Cardiac fibroblast (primary cell): Measurements from ENCODE around the gene HMGN4.

Experiments
- DNase-seq, 2 donors: peaks; one replicate each; pipeline versions ENCODE4 v3.0.0 to v3.0.0-alpha.2; 2010; ENCODE audit warnings: low read depth in 2 of 2
- H3K4me3 ChIP-seq, 2 donors: replicated peaks in 1 of 2; 1 replicate in 1 of 2; 2 replicates in 1 of 2; pipeline ENCODE4 v1.5.1; 2011; ENCODE audit warnings: low read depth in 2 of 2, low read length in 2 of 2, mild to moderate bottlenecking in 2 of 2, moderate library complexity in 1 of 2
- TF ChIP-seq, protein P1 (sequence below): IDR thresholded peaks from one replicate; pipeline ENCODE4 v1.5.1; 2011; ENCODE audit warnings: low read depth, mild to moderate bottlenecking, low read length, inconsistent platforms

HMGN4 gene

DNA sequence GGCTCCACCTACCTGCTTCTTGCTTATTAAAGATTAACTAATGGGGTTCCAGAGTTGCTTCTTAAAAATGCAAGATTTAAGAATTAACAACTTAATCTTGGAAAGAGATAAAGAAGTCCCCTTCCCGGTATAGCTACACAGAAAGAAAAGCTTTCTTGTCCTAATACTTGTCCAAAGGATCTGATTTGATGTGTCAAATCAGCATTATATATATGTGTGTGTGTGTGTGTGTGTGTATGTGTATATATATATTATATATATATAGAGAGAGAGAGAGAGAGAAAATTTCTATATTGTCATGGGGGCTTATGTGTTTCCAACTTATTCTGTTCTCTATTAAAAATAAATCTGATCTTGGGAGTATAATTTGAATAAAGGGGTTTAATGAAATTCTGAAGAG is 4.6 kb upstream of the HMGN4 start:
- TF ChIP-seq, protein P1, sequence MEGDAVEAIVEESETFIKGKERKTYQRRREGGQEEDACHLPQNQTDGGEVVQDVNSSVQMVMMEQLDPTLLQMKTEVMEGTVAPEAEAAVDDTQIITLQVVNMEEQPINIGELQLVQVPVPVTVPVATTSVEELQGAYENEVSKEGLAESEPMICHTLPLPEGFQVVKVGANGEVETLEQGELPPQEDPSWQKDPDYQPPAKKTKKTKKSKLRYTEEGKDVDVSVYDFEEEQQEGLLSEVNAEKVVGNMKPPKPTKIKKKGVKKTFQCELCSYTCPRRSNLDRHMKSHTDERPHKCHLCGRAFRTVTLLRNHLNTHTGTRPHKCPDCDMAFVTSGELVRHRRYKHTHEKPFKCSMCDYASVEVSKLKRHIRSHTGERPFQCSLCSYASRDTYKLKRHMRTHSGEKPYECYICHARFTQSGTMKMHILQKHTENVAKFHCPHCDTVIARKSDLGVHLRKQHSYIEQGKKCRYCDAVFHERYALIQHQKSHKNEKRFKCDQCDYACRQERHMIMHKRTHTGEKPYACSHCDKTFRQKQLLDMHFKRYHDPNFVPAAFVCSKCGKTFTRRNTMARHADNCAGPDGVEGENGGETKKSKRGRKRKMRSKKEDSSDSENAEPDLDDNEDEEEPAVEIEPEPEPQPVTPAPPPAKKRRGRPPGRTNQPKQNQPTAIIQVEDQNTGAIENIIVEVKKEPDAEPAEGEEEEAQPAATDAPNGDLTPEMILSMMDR = no peak
- no peak for DNase-seq

DNA sequence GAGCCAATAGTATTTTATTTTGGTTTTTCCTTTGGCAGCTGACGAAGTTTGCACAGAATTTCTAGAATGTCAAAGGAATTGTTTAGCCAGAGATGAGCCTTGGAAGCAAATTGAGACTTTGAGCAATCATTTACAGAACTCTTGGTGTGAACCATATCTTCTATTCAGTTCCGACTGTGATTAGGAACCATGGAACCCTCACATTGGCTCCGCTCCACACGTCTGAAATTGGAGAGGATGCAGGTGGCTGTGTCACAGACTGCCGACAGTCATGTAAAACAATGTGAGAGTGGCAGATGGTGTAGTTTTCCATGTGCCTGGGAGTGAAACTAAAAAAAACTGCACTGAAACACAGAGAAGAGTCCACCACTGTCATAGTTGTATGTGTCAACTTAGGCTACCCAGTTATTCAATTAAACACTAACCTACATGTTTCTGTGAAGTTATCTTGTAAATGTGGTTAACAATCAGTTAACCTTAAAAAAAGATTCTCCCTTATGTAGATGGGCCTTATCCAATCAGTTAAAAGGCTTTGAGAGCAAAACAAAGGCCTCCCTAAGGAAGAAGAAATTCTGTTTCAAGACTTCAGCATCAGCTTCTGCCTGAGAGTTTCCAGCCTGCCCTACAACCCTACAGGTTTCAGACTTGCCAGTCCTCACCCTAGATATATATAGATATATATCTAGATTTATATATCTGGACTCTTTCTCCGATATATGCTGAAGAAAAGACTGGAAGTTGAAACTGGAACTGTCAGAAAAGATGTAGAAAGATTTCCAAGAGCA is 3.3 kb upstream of the HMGN4 start:
- TF ChIP-seq, protein P1 = no peak
- no peak overlapping the region for H3K4me3 ChIP-seq
- DNase-seq = no peak

More for the DNA sequence above, 4.6 kb upstream of the HMGN4 start:
- peak overlapping the region; percentile 56 to 71 for H3K4me3 ChIP-seq

DNA sequence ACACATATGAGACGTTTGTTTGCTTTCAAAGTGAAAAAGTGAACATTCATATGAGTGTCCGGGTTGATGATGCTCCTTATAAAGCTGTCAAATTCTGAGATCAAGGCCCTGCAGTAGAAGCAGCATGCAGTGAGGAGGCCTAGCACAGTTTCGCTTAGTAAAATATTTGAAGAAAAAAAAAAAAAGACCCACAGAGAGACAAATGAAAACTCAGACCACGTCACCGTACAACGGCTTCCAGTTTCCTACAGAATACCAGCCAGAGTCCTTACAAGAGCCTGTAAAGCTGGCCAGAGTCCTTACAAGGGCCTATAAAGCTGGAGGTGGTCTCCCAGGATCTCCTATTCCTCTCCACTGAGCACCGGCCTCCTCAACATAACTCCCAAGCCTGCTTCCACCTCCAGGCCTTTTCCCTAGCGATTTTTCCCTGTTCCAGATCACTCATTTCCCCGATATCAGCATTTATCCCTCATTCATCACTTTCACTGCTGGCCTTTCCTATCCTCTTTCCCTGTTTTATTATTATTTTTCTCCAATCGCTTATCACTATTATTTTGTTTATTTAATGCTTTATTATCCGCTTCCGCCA is 1.5 kb upstream of the HMGN4 start:
- DNase-seq = peak; percentile 79 to 80
- TF ChIP-seq, protein P1 = no peak
- peak overlapping the region; percentile 67 to 82 for H3K4me3 ChIP-seq

DNA sequence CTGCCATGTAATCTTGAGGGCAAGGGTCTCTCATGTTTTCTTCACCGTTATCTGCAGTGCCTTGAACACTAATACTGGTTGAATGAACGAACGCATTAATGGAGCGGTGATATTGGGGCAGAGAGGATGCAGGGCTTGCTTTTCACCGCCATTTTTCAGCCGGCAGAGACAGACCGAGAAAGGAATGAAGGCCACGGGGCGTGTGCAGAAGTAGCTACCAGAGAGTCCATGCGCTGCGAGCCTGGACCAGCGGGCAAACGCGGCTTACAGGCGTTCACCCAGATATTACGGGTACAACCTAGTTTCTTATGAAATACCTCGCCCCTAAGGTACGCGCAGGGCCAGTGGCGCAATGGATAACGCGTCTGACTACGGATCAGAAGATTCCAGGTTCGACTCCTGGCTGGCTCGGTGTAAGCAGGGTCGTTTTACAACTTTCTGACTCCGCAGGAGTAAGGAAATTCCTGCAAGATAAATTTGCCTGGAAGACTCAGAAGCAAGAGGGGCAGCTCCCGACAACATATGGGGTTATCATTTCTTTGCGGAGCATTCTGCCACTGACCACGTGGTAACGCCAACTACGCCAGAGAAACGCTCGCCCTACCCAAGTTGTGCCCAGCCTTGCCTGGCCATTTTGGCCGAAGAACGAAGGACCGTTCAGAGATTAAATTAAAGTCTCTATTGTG is 863 bp upstream of the HMGN4 start:
- peak overlapping the region; percentile 67 to 82 for H3K4me3 ChIP-seq
- DNase-seq = peak; percentile 96 to 98
- TF ChIP-seq, protein P1 = no peak

DNA sequence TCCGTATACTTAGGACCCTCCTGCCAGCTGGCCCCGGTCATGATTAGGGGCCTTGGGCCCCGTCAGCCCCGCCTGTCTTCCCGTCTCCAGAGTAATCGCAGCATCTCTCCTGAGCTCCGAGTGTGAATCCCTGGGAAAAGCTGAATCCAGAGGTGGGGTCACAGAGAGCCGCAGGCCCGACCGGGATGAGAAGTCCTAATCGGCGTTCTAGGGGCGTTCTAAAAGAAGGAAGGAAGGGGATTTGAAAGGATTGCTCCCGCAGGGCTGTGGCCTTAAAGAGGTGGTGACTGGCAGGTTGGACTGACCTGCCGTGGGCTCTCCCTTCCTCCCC is 371 bp downstream of the HMGN4 start:
- TF ChIP-seq, protein P1 = no peak
- DNase-seq = no peak
- peak overlapping the region; percentile 67 to 82 for H3K4me3 ChIP-seq

DNA sequence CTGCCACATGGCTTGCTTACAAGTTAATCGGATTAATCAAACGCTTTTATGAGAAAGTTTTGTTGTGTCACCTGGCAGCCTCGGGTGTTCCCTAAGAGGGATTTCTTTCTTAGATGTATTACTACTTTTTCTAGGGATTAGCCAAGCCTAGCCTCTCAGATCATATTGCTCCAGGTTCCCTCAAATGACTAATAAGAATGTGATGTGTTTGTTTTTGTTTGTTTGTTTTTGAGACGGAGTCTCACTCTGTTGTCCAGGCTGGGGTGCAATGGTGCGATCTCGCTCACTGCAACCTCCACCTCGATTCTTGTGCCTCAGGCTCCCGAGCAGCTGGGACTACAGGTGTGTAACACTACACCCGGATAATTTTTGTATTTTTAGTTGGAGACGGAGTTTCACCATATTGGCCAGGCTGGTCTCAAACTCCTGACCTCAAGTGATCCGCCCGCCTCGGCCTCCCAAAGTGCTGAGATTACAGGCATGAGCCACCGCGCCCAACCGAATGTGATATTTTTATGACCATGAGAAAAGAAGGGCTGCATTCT is 977 bp downstream of the HMGN4 start:
- TF ChIP-seq, protein P1 = no peak
- H3K4me3 ChIP-seq = peak overlapping the region; percentile 67 to 82
- DNase-seq = peak in 1 of 2 donors; percentile 33
